ENCODE data around the gene SYTL4. TPM values are rescaled to one million over a fixed set of nuclear protein-coding genes. Genes with fewer than 3 reads are reported as not detected.

SYTL4 gene
- total RNA-seq, 4 donors from 2014 or later = 32.9 to 338 (median 52.6) TPM

DNA sequence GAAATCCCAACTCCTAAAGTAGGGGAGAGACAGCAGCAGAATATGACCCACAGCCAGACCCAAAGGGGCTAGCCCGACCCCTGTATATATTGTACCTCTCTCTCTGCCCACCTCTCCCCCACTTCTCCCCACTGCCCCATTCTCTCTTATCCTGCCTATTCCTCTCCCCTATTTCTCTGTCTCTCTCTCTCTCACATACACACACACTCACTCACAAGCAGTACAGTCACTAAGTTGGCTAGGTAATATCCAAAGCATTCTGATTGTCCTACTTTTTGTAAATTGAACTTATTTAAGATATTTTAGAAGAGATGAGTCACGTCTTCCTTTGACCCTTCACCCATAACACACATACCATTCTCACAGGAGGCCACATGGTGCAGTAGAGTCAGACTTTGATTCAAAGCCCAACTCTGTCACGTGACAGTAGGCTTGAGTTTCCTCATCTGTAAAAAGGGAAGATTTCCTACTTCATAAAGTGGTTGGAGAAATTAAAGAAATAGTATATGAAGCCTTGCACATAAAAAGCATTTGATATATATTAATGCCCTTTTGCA lies 58.4 kb downstream of the SYTL4 start:
- Histone ChIP-seq H3K4me3 (no peak overlapping the region), H3K4me1 (no peaks in the 10 kb centered on the region), H3K27ac (no peak overlapping the region), H3K36me3 (no peaks in the 10 kb centered on the region), H3K9me3 (no peaks in the 10 kb centered on the region), H3K27me3 (peaks cover 0 to 18% of the 10 kb centered on the region in 2 donors)
- 51 to 70% methylated on average over 3 of the region's 3 CpGs for WGBS, 2 donors
- no peak for DNase-seq (ENCODE audit: low spot score in 2 of 2)
- no peak for TF ChIP-seq CTCF (IDR thresholded peaks at IDR 0.05)
- TF ChIP-seq EP300 (IDR thresholded peaks at IDR 0.05) = no peak
- TF ChIP-seq POLR2A (IDR thresholded peaks at IDR 0.05) = no peak

- WGBS, 2 donors = 71 to 100% methylated on average over 3 of the region's 3 CpGs
- peaks cover 0 to 18% of the 10 kb centered on the region in 2 donors for H3K27me3 ChIP-seq
- TF ChIP-seq CTCF (IDR thresholded peaks at IDR 0.05) = no peak
- TF ChIP-seq POLR2A (IDR thresholded peaks at IDR 0.05) = no peak
- no peak for TF ChIP-seq EP300 (IDR thresholded peaks at IDR 0.05)
- no peaks in the 10 kb centered on the region for H3K36me3 ChIP-seq
- H3K4me1 ChIP-seq = no peaks in the 10 kb centered on the region
- H3K27ac ChIP-seq = no peak overlapping the region
- no peak overlapping the region for H3K4me3 ChIP-seq
- H3K9me3 ChIP-seq = no peaks in the 10 kb centered on the region
- DNase-seq (ENCODE audit: low spot score in 2 of 2) = no peak
These were observed 59.0 kb downstream of the SYTL4 start for GRCh38 chrX:100672966-100673365.

DNA sequence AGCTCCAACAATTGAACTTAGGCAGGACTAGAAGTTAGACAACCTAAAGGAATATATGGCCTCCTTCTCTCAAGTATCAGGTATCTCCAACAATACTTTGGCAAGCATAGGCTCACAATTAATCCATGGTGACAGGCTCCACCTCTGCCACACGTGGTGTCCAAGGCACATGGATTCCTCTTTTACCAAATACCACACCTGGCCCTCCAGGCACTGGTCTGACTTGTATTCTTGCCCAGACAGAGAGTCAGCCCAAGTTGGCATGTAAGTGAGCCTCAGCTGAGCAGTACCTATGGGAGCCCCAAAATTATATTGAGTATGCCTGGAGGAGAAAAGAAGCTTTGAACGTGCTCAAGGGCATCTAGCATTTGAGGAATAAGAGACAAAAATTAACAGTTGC lies 68.3 kb downstream of the SYTL4 start:
- Histone ChIP-seq H3K4me1 (peaks cover 0 to 3% (median 0%) of the 10 kb centered on the region in 4 donors), H3K36me3 (peaks cover 0 to 12% (median 0%) of the 10 kb centered on the region in 3 donors), H3K27me3 (peaks cover 0 to 5% of the 10 kb centered on the region in 2 donors), H3K27ac (no peak overlapping the region), H3K4me3 (no peak overlapping the region), H3K9me3 (no peaks in the 10 kb centered on the region)
- 58 to 65% methylated on average over 2 of the region's 2 CpGs for WGBS, 2 donors
- DNase-seq (ENCODE audit: low spot score in 2 of 2) = no peak
- no peak for TF ChIP-seq CTCF (IDR thresholded peaks at IDR 0.05)
- no peak for TF ChIP-seq POLR2A (IDR thresholded peaks at IDR 0.05)
- no peak for TF ChIP-seq EP300 (IDR thresholded peaks at IDR 0.05)

DNA sequence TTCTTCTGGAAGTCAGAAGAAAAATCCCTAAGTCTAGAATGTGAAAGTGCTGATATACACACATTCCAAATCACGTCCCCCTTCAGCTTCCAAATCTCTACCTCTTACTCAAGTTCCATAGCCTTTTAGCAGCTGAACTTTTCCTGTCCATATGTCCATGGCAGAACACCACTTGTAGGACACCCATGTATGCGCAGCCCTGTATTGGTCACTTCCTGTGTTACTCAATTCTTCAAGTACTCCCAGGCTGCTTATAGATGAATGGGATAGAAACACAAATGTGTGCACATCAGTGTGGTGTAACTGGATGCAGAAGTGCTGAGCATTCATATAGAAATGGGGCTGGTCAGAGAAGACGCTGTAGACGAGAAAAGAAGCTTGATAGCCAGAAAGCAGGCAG lies 69.1 kb downstream of the SYTL4 start:
- TF ChIP-seq CTCF (IDR thresholded peaks at IDR 0.05) = no peak
- no peak for TF ChIP-seq POLR2A (IDR thresholded peaks at IDR 0.05)
- TF ChIP-seq EP300 (IDR thresholded peaks at IDR 0.05) = no peak
- Histone ChIP-seq H3K4me1 (peaks cover 0 to 3% (median 0%) of the 10 kb centered on the region in 4 donors), H3K36me3 (peaks cover 0 to 12% (median 0%) of the 10 kb centered on the region in 3 donors), H3K27ac (no peak overlapping the region), H3K4me3 (no peak overlapping the region), H3K27me3 (peaks cover 0 to 5% of the 10 kb centered on the region in 2 donors), H3K9me3 (no peaks in the 10 kb centered on the region)
- no peak for DNase-seq (ENCODE audit: low spot score in 2 of 2)
- WGBS, 2 donors = 81 to 86% methylated on average over 4 of the region's 4 CpGs

- Histone ChIP-seq H3K27ac (no peak overlapping the region), H3K9me3 (no peaks in the 10 kb centered on the region), H3K27me3 (peaks cover 0 to 5% of the 10 kb centered on the region in 2 donors), H3K4me1 (peaks cover 0 to 3% (median 0%) of the 10 kb centered on the region in 4 donors), H3K4me3 (no peak overlapping the region), H3K36me3 (peaks cover 0 to 12% (median 0%) of the 10 kb centered on the region in 3 donors)
- no peak for DNase-seq (ENCODE audit: low spot score in 2 of 2)
- TF ChIP-seq EP300 (IDR thresholded peaks at IDR 0.05) (no peak), CTCF (IDR thresholded peaks at IDR 0.05) (no peak), POLR2A (IDR thresholded peaks at IDR 0.05) (no peak)
- 87 to 92% methylated on average over 11 to 13 of the region's 13 CpGs for WGBS, 2 donors
These were observed 69.8 kb downstream of the SYTL4 start for GRCh38 chrX:100662170-100662569.
